SHP77 (cell line): ENCODE results near the gene RBMXL3.
"Not testable (repeated sequence)": the region's sequence is repeated elsewhere in the genome, so short reads cannot be mapped to it uniquely, and the experiment has no call there.

Experiments
- DNase-seq, 2 experiments: peaks; one replicate each; lab custom pipeline; 2025; lab: John Stamatoyannopoulos, UW

RBMXL3 gene

GRCh38 chrX:115189110-115189509 is at the start of gene RBMXL3:
TSS of gene RBMXL3 (plus strand) at chrX:115189410. CDS start at chrX:115189442, 32 bp downstream.
- no peak for DNase-seq

- no peak for DNase-seq
These were observed 47.2 kb upstream of the RBMXL3 start for GRCh38 chrX:115142057-115142456.

GRCh38 chrX:115147220-115147619 is 42.0 kb upstream of the RBMXL3 start:
- peak in 1 of 2 experiments; percentile 1 for DNase-seq

- DNase-seq = no peak
These were observed 16.0 kb upstream of the RBMXL3 start for GRCh38 chrX:115173181-115173580.

- DNase-seq = no peak
These were observed 14.7 kb upstream of the RBMXL3 start for GRCh38 chrX:115174548-115174947.

GRCh38 chrX:115177932-115178331 is 11.3 kb upstream of the RBMXL3 start:
- no peak for DNase-seq

GRCh38 chrX:115178473-115178872 is 10.7 kb upstream of the RBMXL3 start:
- DNase-seq = no peak

GRCh38 chrX:115183980-115184379 is 5.2 kb upstream of the RBMXL3 start:
- DNase-seq = no peak

- DNase-seq = no peak
These were observed 731 bp downstream of the RBMXL3 start for GRCh38 chrX:115189646-115190635.

- DNase-seq = no peak
These were observed 1.7 kb downstream of the RBMXL3 start for GRCh38 chrX:115190636-115191489.

- DNase-seq = no peak
These were observed 2.5 kb downstream of the RBMXL3 start for GRCh38 chrX:115191490-115192243.

GRCh38 chrX:115192244-115192700 is 3.1 kb downstream of the RBMXL3 start:
- DNase-seq = no peak

- no peak for DNase-seq
These were observed 14.8 kb downstream of the RBMXL3 start for GRCh38 chrX:115204040-115204439.

GRCh38 chrX:115209547-115209946 is 20.3 kb downstream of the RBMXL3 start:
- DNase-seq = not testable (repeated sequence)

GRCh38 chrX:115214151-115214550 is 24.9 kb downstream of the RBMXL3 start:
- no peak for DNase-seq

- DNase-seq = no peak
These were observed 25.4 kb downstream of the RBMXL3 start for GRCh38 chrX:115214605-115215004.

GRCh38 chrX:115217346-115217745 is 28.1 kb downstream of the RBMXL3 start:
- not testable (repeated sequence) for DNase-seq

GRCh38 chrX:115226929-115227328 is 37.7 kb downstream of the RBMXL3 start:
- peak; percentile 0 to 4 for DNase-seq

- DNase-seq = no peak
These were observed 40.3 kb downstream of the RBMXL3 start for GRCh38 chrX:115229337-115230003.

GRCh38 chrX:115232933-115233496 is 43.8 kb downstream of the RBMXL3 start:
- no peak for DNase-seq
